Dedifferentiated amniotic fluid mesenchymal stem cell (primary cell): ENCODE results near the gene OR8B3.

ENCODE experiments used
- DNase-seq: peaks from one replicate; pipeline ENCODE4 v3.0.0-alpha.2; 2016; ENCODE audit errors: extremely low spot score

The OR8B3 gene

GRCh38 chr11:124359566-124359965 lies 39.3 kb downstream of the OR8B3 start:
- DNase-seq, result no peak

DNA sequence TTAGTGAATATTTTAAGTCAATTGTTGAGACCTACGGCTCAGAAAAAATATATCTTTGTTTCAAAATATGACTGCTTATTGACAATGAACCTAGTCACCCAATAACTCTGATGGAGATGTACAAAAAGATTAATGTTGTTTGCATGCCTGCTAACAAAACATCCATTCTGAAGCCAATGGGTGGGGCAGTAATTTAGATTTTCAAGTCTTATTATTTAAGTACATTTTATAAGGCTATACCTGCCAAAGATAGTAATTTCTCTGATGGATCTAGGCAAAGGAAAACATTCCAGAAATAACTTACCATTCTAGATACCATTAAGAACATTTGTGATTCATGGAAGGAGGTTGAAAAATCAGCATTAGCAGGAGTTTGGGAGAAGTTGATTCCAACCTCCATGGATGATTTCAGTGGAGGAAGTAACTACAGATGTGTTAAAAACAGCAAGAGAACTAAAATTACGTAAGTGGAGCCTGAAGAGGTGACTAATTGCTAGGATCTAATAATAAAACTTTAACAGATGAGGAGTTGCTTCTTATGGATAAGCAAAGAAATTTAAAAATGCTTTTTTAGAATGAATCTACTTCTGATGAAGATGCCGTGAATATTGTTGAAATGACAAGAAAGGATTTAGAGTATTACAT lies 52.4 kb downstream of the OR8B3 start:
- DNase-seq, result no peak
